B cell (primary cell): Measurements from ENCODE around the gene LCE1D. TPM values are rescaled to one million over a fixed set of nuclear protein-coding genes. Genes with fewer than 3 reads are reported as not detected.

Source experiments
- ATAC-seq: fragments of 200-7000 bp; cut with Tn5 transposase; one replicate; pipeline ENCODE4 v1.10.0; 2021; ENCODE audit warnings: low read depth, mild to moderate bottlenecking, moderate number of reproducible peaks, moderate library complexity
- CTCF ChIA-PET: fragments of 350-600 bp; sonication (Branson Sonifier 250); formaldehyde crosslinking; loops from one replicate; lab custom pipeline; 2021; ENCODE audit warnings: antibody characterized with exemption, inconsistent platforms; lab: Charles Lee
- POLR2A ChIA-PET: fragments of 350-600 bp; sonication (Branson Sonifier 250); formaldehyde crosslinking; loops from one replicate; lab custom pipeline; 2021; ENCODE audit warnings: antibody characterized with exemption; lab: Charles Lee
- DNase-seq: peaks from one replicate; pipeline ENCODE4 v3.0.0; 2013
- H2AFZ ChIP-seq: 2 replicates; pipeline ENCODE4 v1.6.1; 2012; ENCODE audit warnings: mild to moderate bottlenecking, low read depth, low read length; ENCODE audit not compliant: insufficient read depth, poor library complexity, severe bottlenecking
- H3K27ac ChIP-seq, 2 donors: 1 replicate in 1 of 2; 2 replicates in 1 of 2; pipeline ENCODE4 v1.5.1; 2012 to 2013; ENCODE audit warnings: low read length in 2 of 2, mild to moderate bottlenecking in 2 of 2, moderate library complexity in 1 of 2
- H3K27me3 ChIP-seq, 4 experiments: fragments of 200-600 bp in 1 of 4; sonication (generic) in 1 of 4; replicated peaks in 1 of 4; 1 replicate in 2 of 4; 2 replicates in 2 of 4; pipeline versions ENCODE4 v1.6.1 to v1.7.0; 2013 to 2016; ENCODE audit warnings: low read length in 3 of 4, mild to moderate bottlenecking in 2 of 4, mixed read lengths in 1 of 4, moderate library complexity in 1 of 4; ENCODE audit not compliant: insufficient read depth in 4 of 4, control insufficient read depth in 3 of 4; ENCODE audit errors: control extremely low read depth in 1 of 4
- H3K36me3 ChIP-seq, 2 experiments: replicated peaks in 1 of 2; 1 replicate in 1 of 2; 2 replicates in 1 of 2; pipeline versions ENCODE4 v1.6.1 to v1.7.1; 2013; ENCODE audit warnings: low read length in 1 of 2; ENCODE audit not compliant: insufficient read depth in 2 of 2, control insufficient read depth in 1 of 2; ENCODE audit errors: control extremely low read depth in 1 of 2, extremely low read depth in 1 of 2
- H3K4me1 ChIP-seq, 2 donors: fragments of 200-600 bp in 1 of 2; sonication (generic) in 1 of 2; 1 replicate in 1 of 2; 2 replicates in 1 of 2; pipeline versions ENCODE4 v1.5.1 to v1.6.1; 2013 to 2017; ENCODE audit warnings: low read length in 2 of 2; ENCODE audit not compliant: control insufficient read depth in 2 of 2, insufficient read depth in 2 of 2
- H3K4me2 ChIP-seq: replicated peaks from 2 replicates; pipeline ENCODE3; 2012; ENCODE audit warnings: mild to moderate bottlenecking, low read depth, low read length; ENCODE audit not compliant: poor library complexity, severe bottlenecking
- H3K4me3 ChIP-seq, 5 experiments: fragments of 200-600 bp in 1 of 5; sonication (generic) in 1 of 5; 1 replicate in 3 of 5; 2 replicates in 2 of 5; pipeline versions ENCODE4 v1.5.1 to v1.7.0; 2011 to 2016; ENCODE audit warnings: low read length in 4 of 5, mild to moderate bottlenecking in 4 of 5, low read depth in 2 of 5, control low read depth in 1 of 5, moderate library complexity in 1 of 5; ENCODE audit not compliant: insufficient read depth in 1 of 5; ENCODE audit errors: control extremely low read depth in 1 of 5, extremely low read depth in 1 of 5
- H3K79me2 ChIP-seq: fragments of 200-600 bp; sonication (generic); one replicate; pipeline ENCODE4 v1.6.0; 2016; ENCODE audit warnings: low read length; ENCODE audit not compliant: control insufficient read depth, insufficient read depth
- H3K9ac ChIP-seq: fragments of 200-600 bp; sonication (generic); 2 replicates; pipeline ENCODE4 v1.6.1; 2017; ENCODE audit warnings: mild to moderate bottlenecking, low read length, moderate library complexity
- H3K9me3 ChIP-seq, 3 donors: one replicate each; pipeline versions ENCODE4 v1.6.1 to v1.7.1; 2013; ENCODE audit warnings: low read length in 2 of 3; ENCODE audit not compliant: control insufficient read depth in 2 of 3, insufficient read depth in 1 of 3; ENCODE audit errors: control extremely low read depth in 1 of 3
- H4K20me1 ChIP-seq: 2 replicates; pipeline ENCODE4 v1.6.0; 2012; ENCODE audit warnings: mild to moderate bottlenecking, low read length; ENCODE audit not compliant: insufficient read depth, control insufficient read depth, poor library complexity, severe bottlenecking
- H3K27ac Mint-ChIP-seq: one replicate; pipeline ENCODE4 v1.8.0; 2021; ENCODE audit warnings: mixed read lengths
- H3K27me3 Mint-ChIP-seq: one replicate; pipeline ENCODE4 v1.8.0; 2021; ENCODE audit warnings: mixed read lengths
- H3K4me1 Mint-ChIP-seq: one replicate; pipeline ENCODE4 v1.8.0; 2021; ENCODE audit warnings: mixed read lengths
- H3K4me3 Mint-ChIP-seq: one replicate; pipeline ENCODE4 v1.8.0; 2021; ENCODE audit warnings: mixed read lengths
- H3K9me3 Mint-ChIP-seq: one replicate; pipeline ENCODE4 v1.8.0; 2022; ENCODE audit warnings: mixed read lengths; ENCODE audit not compliant: insufficient read depth
- CTCF ChIP-seq: fragments of 200-600 bp; IDR thresholded peaks from one replicate; pipeline ENCODE4 v1.8.0; 2022; ENCODE audit warnings: antibody characterized with exemption, mild to moderate bottlenecking
- EZH2 ChIP-seq: IDR thresholded peaks from 2 replicates; pipeline ENCODE4 v1.6.1; 2012; ENCODE audit warnings: borderline replicate concordance, low read depth, mild to moderate bottlenecking, moderate library complexity, low read length; ENCODE audit not compliant: insufficient read depth, poor library complexity, severe bottlenecking
- WGBS: methylation state at CpG from one replicate; pipeline ENCODE4 v1.1.5; 2013; ENCODE audit warnings: missing lambda C conversion rate; ENCODE audit not compliant: insufficient coverage; 5-methylcytosine and 5-hydroxymethylcytosine counted together
- intact Hi-C: fragments of 100-400 bp; cut with micrococcal nuclease; formaldehyde crosslinking; loops from one replicate; pipeline ENCODE4 v1.10.0; 2022
- polyA plus RNA-seq: library from polyadenylated mRNA; depleted of rRNA; stranded (reverse); fragments of >200 nt; gene quantifications from 2 replicates; pipeline ENCODE4 v1.2.3, GENCODE V29; 2012
- total RNA-seq, 2 donors: library from RNA; stranded (reverse); fragments of 120-200 nt in 1 of 2; gene quantifications; 1 replicate in 1 of 2; 2 replicates in 1 of 2; pipeline versions ENCODE4 v1.2.3 to v1.2.4, GENCODE V29; 2013 to 2022

Gene LCE1D
- total and polyA plus RNA-seq, 2 donors (not counting 1 experiment from before 2014, with no cell fraction given): not detected

- CTCF ChIA-PET: no interaction called here
- no peak overlapping the region for H3K4me2 ChIP-seq
- ATAC-seq: no peak
- H3K9me3 ChIP-seq: no peaks in the 10 kb centered on the region
- H3K27ac Mint-ChIP-seq: no peak overlapping the region
- no peaks in the 10 kb centered on the region for H3K27me3 ChIP-seq
- H3K9me3 Mint-ChIP-seq: no peaks in the 10 kb centered on the region
- no peak overlapping the region for H3K4me3 Mint-ChIP-seq
- H3K4me1 ChIP-seq: no peaks in the 10 kb centered on the region
- no peak overlapping the region for H2AFZ ChIP-seq
- POLR2A ChIA-PET: no interaction called here
- H3K36me3 ChIP-seq: no peaks in the 10 kb centered on the region
- no peak for TF ChIP-seq EZH2
- 75% methylated on average over 1 of the region's 1 CpG for WGBS
- H3K4me3 ChIP-seq: no peak overlapping the region
- H3K9ac ChIP-seq: no peak overlapping the region
- H3K79me2 ChIP-seq: no peaks in the 10 kb centered on the region
- no peaks in the 10 kb centered on the region for H4K20me1 ChIP-seq
- H3K27ac ChIP-seq: no peak overlapping the region
- peaks cover 35% of the 10 kb centered on the region for H3K27me3 Mint-ChIP-seq
- DNase-seq: no peak
- no peaks in the 10 kb centered on the region for H3K4me1 Mint-ChIP-seq
- intact Hi-C loops: no loop called here
Measured at GRCh38 chr1:152752225-152752624, 44.3 kb upstream of the LCE1D start.

GRCh38 chr1:152753586-152753985 is 42.9 kb upstream of the LCE1D start:
- Mint-ChIP-seq H3K4me3 (no peak overlapping the region), H3K27me3 (peaks cover 35% of the 10 kb centered on the region), H3K27ac (no peak overlapping the region), H3K4me1 (no peaks in the 10 kb centered on the region), H3K9me3 (no peaks in the 10 kb centered on the region)
- no peaks in the 10 kb centered on the region for H3K9me3 ChIP-seq
- no peaks in the 10 kb centered on the region for H3K79me2 ChIP-seq
- H2AFZ ChIP-seq: no peak overlapping the region
- H3K4me3 ChIP-seq: no peak overlapping the region
- ATAC-seq (no peak), DNase-seq (no peak)
- intact Hi-C loops: no loop called here
- H3K27ac ChIP-seq: no peak overlapping the region
- ChIA-PET CTCF (no interaction called here), POLR2A (no interaction called here)
- H3K4me2 ChIP-seq: no peak overlapping the region
- no peaks in the 10 kb centered on the region for H3K36me3 ChIP-seq
- no peaks in the 10 kb centered on the region for H3K27me3 ChIP-seq
- WGBS: no CpG with 5 or more reads among the region's 1 CpG
- no peak overlapping the region for H3K9ac ChIP-seq
- H4K20me1 ChIP-seq: no peaks in the 10 kb centered on the region
- H3K4me1 ChIP-seq: no peaks in the 10 kb centered on the region
- TF ChIP-seq CTCF: no peak
- no peak for TF ChIP-seq EZH2
